DMS53 (cell line): ENCODE measurements around the gene MYO18B.

Source experiments
- DNase-seq: peaks from one replicate; lab custom pipeline; 2025; lab: John Stamatoyannopoulos, UW

Gene MYO18B

DNA sequence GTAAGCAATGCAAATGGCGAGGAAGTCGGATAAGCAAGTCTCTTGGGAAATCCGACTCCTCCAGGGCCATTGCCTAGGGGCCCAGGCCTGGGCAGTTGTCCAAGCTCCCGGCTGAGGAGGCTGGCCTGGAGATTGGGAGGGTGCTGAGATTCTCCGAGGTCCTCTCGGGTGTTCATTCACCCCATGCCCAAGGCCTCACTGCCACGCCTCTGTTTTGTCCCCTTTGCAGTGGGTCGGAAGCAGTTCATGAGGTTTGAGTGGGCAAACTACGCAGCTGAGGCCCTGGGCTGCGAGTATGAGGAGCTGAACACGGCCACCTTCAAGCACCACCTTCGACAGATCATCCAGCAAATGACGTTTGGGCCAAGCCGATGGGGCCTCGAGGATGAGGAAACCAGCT lies 81.3 kb downstream of the MYO18B start:
- DNase-seq = no peak

DNA sequence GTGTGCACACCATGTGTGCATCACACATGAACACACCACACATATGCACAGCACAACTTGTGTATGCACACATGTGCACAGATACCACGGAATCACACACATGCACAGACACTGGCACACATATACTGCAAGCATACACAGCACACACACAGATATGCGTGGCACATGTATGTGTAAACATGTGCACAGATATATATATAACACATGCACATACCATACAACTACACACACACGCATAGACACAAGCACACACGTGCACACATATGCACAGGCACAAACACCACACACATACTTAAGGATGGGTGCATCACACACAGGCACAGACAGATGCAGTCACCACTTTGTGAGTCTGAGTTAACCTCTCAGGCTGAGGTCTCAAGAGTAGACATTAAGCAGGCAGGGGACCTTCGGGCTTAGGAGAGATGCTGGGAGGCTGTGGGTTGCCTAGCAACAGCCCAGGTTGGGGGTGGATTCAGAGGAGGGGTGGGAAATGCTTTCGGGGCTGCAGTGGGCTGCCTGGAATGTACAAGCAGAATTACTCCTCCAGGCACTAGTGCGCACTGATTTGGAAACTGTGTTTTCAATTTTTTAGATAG lies 82.9 kb downstream of the MYO18B start:
- no peak for DNase-seq

DNA sequence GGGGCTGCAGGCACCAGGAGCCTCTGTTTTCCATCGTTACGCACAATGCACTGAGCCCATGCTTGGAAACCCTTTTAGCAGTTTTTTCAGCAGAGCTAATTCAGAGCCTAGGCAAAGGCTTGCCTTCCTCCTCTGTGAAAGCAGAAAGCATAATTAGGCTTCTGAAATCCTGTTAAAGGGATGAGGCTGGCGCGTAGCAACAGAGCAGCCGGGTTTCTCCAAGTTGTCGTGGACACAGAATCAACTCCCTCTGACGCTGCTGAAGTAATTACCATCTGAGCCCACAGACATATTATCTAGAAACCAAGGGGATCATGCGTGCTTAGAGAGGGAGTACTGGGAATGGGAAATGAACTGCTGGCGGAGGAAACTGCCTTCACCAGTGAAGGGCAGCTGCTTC lies 85.4 kb downstream of the MYO18B start:
- DNase-seq = no peak

DNA sequence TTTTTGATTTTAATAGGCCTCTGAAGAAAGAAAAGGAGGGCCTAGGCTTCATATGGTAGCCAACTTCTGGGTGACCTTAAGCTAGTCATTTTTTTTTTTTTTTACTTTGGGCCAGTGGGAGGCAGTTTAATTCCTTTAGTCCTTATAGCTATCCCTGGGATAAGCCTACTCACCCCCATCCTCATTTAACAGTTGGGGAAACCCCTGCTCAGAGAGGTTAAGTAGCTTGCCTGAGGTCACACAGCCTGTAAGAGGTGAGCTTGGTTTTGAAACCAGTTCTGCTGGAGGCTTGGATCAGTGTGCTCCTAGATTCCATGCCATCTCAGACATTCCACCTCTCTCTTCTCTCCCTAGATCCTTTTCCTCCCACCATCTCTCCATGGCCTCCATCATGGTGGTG lies 86.4 kb downstream of the MYO18B start:
- no peak for DNase-seq

DNA sequence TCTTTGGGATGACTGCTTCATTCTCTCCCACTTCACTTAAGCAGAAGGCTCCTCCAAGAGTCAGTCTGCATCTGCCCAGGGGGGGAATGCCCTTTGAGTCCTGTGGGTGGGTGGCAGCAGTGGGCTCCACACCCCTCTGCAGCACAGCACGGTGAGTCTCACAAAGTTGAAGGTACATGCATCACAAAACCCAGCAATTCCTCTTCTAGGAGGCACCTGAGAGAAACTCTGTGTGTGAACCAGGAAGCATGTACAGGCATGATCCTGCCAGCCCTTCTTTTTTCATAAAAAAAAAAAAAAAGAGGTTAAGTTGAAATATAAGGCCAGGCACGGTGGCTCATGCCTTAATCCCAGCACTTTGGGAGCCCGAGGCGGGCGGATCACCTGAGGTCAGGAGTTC lies 87.2 kb downstream of the MYO18B start:
- DNase-seq = no peak

DNA sequence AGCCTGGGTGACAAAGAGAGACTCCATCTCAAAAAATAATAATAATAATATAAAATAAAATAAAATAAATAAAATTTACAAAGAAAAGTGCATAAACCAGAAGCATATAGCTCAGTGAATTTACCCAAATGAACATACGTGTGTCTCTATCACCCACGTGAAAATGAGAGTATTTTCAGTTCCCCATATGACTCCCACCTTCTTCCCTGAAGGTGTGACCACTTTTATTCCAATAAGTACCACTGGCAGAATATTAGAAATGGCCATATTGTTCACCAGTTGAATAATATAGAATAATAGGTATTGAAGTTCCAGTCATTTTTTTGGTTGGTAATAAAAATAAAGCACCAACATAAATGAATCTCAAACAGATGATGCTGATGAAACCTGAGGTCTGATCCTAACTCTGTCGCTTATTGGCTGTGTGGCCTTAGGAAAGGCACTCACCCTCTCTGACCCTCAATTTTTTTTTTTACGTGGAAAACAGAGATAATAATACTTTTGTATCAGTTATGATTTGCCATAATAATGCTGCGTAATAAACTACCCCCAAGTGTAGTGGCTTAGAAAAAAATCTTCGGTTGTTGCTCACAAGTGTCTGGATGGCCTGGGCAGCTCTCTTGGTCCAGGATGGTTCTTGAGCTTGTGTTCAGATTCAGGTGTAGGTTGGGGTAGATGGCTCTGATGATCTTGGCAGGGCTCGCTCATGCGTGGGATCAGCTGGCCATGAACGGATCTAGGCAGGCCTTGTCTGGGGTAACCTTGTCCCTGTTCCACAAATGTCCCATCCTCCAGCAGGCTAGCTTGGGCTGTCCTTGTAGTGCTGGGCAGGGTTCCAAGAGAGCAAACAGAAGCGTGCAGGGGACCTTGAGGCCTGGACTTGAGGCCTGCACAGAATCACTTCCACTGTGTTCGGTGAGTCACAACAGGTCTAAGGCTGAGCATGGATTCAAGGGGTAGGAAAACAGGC lies 88.1 kb downstream of the MYO18B start:
- no peak for DNase-seq

DNA sequence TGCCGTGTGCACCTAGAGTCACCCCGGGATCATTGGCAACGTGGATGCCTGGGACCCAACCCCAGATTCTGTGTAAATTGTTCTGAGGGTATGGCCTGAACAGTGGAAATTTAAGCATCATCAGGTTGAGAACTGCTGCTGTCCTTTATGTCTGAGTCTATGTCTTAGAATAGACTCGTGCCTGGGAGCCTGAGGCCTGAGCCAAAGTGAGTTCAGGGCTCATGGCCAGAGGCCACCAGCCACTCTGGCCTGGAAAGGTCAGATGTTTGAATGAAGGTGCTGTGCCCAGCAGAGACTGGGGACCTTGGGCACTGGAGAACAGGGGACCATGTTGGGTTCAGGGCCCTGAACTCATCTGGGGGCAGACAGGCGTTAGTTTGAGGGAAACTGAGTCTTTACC lies 91.1 kb downstream of the MYO18B start:
- DNase-seq = no peak

DNA sequence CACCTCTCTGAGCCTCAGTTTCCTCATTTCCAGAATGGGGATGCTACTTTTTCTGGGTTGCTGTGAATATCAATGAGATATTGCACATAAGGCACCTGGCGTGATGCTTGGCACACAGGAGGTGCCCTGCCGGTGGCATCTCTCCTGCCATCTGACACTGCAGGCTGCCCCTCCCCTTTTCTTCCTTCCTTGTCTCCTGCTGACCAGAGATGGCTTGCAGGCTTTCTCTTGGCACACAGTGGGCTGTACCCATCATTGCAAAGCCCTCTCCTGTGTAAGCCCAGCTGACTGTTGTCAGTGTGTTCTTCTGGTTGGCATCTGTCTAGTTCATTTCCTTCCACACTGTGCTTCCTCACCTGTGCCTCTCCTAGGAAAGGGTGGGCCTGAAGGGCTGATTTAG lies 91.7 kb downstream of the MYO18B start:
- DNase-seq = no peak

DNA sequence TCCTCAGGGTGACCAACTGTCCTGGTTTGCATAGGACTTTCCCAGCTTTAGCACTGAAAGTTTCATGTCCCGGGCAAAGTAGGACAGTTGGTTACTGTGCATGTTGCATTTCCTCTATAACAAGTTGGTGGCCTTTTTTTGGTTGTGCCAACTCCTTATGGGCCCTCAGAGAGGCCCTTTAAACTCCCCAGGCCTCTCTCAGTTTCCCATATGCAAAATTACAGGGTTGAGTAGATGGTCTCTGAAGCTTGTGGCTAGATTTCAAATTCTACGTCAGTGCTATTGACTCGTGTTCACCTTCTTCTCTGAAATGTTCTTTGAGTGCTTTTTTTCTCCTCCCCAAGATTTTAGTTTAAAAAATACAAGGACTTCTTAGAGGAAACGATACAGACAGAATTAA lies 92.5 kb downstream of the MYO18B start:
- DNase-seq = no peak

DNA sequence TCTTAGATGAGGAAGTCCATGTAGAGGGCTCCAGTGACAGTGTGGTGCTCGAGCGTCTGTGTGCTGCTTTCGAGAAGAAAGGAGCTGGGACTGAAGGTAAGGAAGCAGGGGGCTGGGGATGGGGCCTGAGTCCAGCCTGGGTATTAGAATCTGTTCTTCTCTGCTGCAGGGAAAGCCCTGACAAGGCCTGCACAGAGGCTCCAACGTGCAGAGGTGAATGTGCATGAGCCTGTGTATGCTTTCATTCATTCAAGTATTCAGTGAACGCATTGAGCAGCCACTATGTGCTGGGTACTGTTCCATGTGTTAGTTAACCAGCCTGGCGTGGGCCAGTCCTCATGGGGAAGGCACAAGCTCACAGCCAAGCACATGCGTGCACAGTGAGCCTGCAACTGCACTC lies 93.4 kb downstream of the MYO18B start:
- DNase-seq = no peak

DNA sequence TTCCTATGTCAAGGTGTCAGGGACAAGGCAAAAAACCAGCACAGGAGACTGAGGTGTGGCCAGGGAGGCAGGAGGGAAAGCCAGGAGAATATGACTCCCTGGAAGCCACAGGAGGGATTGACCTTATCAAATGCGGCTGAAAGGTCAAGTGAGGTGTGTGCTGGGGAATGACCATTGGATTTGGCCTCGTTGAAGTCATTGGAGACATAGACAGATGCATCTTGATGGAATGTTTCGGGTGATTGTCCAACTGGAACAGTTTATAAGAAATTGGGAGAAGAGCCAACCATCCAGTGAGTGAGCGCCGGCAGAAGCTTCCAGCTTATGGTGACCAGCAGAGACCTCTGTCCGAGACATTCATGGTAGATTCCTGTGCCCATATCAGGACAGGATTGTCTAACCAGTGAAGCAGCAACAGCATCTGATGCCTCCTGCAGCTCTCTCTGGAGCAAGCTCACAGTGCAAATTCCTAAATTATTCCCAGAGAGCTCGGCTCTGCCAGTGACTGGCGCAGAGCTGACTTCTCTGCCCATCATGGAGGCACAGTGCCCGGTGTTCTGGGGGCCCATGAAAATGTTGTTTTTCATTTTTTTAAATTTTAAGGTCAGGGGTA lies 95.4 kb downstream of the MYO18B start:
- no peak for DNase-seq

DNA sequence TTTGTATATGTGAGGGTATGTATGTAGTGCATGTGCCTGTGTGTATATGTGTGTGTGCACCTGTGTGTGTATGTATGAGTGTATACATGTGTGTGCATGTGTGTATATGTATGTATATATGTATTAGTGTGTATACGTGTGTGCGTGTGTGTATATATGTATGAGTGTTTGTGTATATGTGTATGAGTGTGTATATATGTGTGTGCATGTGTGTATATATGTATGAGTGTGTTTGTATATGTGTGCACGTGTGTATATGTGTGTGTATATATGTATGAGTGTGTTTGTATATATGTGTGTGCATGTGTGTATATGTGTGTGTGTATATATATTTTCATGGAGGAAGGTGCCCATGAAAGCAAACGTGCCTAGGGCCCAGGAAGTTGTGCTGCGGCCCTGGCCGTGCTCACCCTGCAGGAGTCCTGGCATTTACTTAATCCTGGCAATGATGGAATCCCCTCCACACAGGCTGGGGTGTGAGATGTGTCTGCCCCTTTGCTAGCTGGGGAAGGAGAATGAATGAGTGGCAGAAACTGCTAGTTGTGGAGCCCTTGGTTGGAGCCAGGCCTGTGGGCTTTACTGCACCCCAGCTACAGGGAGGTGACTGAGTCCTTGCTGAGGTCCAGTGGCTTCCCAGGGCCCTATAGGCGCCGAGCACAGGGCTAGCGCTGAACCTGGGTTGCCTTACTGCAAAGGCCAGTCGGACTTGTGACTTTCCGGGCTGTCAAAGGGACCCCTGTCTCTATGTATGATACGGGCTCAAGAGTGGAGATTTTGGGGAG lies 97.2 kb downstream of the MYO18B start:
- DNase-seq = no peak

DNA sequence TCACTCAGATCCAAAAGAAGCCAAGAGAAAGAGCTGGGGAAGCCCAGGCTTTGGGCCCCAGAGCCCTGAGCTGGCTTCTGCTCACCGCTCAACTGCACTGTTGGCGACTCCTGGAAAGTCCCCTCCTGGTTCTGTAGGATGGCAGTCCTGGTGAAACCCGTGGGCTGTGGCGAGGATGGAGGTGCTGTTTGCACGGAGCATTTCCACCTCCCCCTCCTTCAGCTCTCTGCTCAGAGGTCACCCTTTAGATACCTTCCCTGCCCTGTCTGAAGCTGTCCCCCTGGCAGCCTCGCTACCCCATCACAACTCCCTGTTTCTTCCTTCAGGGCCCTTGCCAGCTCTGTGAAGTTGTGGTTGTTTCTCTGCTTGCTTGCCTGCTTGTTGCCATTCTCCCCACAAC lies 97.8 kb downstream of the MYO18B start:
- no peak for DNase-seq

DNA sequence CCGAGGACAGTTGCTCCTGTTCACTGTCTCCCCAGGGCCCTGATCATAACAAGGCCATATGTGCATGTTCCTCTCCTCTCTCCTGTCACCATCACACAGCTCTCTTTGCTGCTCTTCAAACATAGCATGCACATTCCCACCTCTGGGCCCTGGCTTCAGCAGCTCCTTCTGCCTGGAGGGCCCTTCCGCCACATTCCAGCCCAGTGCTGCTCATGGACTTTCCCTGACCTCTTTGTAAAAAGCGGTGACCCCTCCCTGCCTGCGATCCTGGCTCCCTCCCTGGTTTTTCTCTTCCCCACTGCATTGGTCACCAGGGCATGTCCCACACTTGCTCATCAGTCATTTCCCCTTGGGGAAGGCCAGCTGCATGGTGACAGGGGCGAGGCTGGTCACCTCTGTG lies 98.2 kb downstream of the MYO18B start:
- DNase-seq = no peak

DNA sequence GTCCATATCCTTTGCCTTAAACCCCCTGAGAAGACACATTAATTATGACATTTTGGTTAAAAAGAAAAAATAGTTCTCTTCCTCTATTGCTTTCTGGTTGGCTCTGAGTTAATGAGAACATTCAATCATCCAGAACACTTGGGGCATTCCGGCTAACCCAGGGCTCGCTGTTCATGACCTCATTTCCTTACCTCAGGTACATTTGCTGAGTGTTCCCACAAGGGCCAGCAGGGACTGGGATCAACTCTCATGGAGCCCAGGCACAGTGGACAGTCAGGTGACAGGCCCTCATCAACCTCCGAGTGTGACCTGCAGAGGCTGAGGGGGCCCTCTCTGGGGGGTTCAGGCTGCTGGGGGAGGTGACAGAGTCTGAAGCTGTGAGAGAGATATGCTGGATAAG lies 98.9 kb downstream of the MYO18B start:
- no peak for DNase-seq

DNA sequence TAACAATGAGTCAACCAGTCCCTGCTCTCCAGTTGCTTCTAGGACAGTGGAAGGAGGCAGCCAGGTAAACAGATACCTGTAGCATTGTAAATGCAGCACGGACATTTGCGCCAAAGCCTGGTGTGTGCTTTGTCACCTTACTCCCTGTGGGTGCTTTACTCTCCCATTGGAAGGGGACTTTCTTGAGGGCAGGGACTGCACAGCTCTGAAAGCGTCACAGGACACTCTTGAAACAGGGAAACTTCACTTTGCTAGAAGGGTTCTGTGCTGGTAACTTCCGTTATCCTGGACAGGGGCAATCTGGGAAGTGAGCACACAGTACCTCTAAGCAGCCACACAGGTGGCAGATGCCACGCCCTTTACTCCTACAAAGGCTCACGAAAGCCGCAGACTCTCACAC lies 99.8 kb downstream of the MYO18B start:
- DNase-seq = no peak

DNA sequence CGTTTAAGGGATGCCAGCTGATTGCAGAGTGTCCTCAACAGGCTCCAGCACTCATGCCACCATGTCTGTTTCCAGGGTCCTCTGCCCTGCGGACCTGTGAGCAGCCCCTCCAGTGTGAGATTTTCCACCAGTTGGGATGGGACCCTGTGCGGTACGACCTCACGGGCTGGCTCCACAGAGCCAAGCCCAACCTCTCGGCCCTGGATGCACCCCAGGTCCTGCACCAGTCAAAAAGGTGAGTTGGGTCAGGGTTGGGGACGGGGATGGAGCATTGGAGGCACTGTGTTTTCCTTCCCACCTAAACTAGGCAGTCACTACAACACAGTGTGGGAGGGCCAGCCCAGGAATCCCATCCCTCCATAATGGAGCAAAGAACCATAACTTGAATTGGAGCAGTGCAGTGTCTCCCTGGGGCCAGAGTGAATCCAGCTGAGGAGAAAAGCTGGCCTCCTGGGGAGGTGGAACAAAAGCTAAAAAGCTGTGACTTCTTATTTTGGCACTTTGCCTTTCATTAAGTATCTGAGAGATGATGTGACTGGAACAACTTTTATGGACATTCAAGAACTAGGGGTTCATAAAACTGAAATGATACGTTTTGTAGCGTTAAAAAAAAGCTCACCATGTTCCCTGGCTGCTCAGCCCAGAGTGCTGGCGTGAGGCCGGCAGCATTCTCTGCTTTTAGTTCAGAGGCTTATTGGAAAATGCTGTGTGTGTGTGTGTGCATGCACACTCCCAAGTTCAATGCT lies 101.8 kb downstream of the MYO18B start:
- DNase-seq = no peak

DNA sequence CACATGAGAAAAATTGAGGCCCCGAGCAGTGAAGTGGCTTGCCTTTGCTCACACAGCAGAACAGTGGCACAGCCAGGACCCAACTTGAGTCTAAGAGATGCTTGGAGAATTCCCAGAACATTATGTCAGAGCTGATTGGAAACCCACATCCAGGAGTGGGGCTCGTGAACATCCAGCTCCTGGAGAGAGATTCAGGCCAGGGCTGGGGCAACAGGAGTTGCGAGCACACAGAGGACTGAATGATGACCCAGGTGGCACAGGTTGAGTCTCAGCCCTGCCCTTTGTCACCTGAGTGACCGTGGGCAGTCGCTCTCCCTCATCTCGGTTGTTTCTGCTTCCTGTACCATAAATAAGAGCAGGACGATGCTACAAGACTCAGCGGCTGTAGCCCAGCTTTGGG lies 102.6 kb downstream of the MYO18B start:
- no peak for DNase-seq

DNA sequence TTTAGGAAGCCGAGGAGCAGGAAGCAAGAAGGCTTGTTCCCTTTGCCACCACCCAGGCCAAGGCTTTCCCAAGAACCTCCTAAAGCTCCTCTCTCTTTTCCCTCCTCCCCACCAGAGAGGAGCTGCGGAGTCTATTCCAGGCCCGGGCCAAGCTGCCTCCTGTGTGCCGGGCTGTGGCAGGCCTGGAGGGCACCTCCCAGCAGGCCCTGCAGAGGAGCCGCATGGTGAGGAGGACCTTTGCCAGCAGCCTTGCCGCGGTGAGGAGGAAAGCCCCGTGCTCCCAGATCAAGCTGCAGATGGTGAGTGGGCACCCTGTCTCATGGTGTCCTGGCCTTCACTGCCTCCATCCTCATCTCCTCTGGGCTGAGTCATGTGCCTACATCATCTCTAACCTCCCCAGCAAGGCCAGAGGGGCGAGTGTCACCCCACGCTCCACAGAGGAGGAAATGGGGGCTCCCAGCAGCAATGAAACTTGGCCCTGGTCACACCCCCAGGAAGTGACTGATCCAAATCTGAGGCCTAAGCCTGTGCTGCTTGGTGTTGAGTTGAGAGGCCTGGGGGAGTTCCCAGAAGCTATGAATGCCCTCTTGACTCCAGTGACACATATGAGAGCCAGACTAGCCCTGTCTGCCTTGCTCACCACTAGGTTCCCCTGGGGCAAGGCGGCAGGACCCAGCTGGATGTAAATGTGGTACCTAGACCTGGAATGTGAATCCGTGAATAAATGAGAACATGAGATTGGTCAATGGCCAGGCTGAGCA lies 104.2 kb downstream of the MYO18B start:
- DNase-seq = no peak

DNA sequence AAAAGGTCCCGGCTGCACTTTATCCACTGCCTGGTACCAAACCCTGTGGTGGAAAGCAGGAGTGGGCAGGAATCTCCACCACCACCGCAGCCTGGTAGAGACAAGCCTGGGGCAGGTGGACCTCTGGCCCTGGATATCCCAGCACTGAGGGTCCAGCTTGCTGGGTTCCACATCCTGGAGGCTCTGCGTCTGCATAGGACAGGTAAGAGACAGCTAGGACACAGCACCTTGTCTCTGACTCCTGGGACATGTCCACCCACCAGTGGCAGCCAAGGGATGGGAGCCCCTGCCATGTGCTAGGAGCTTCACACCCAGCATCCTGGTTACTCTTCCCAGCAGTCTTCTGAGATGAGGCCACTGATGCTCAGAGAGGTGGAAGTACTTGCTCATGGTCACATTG lies 105.5 kb downstream of the MYO18B start:
- DNase-seq = no peak

DNA sequence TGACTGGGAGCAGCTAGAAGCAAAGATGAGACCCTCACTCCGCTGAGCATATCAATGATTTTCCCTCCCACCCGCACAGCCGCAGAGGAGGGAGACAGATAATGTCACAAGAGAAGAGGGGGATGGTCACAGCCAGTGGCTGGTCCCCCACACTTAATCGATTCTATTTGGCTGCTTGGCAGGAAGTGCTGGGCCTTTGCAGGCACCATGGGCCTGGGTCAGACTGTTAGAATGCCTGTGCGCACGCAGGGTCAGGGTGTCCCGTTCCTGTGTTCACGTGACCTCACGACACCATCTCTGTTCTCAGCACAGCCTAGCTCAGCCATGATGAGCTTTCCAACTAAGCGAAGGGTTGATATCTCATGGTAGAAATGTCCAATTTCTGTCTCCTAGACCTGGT lies 107.0 kb downstream of the MYO18B start:
- no peak for DNase-seq
